ENCODE results near the gene PPP2R5C.
"Not testable (repeated sequence)": the region's sequence is repeated elsewhere in the genome, so short reads cannot be mapped to it uniquely, and the experiment has no call there.

Gene PPP2R5C

GRCh38 chr14:101730157-101730556, 31.4 kb upstream of the PPP2R5C start:
- not testable (repeated sequence) for H3K27ac ChIP-seq (ENCODE audit: low read depth, low read length); H3K9ac ChIP-seq (ENCODE audit: low read length); H3K4me1 ChIP-seq (ENCODE audit: insufficient read depth, low read length); H3K9me3 ChIP-seq (ENCODE audit: low read length); H3K4me3 ChIP-seq (ENCODE audit: low read depth in 1 of 2, low read length in 2 of 2); H3K27me3 ChIP-seq (ENCODE audit: control insufficient read depth in 1 of 2, insufficient read depth in 2 of 2, low read length in 2 of 2); H3K36me3 ChIP-seq (ENCODE audit: insufficient read depth, low read length)

DNA sequence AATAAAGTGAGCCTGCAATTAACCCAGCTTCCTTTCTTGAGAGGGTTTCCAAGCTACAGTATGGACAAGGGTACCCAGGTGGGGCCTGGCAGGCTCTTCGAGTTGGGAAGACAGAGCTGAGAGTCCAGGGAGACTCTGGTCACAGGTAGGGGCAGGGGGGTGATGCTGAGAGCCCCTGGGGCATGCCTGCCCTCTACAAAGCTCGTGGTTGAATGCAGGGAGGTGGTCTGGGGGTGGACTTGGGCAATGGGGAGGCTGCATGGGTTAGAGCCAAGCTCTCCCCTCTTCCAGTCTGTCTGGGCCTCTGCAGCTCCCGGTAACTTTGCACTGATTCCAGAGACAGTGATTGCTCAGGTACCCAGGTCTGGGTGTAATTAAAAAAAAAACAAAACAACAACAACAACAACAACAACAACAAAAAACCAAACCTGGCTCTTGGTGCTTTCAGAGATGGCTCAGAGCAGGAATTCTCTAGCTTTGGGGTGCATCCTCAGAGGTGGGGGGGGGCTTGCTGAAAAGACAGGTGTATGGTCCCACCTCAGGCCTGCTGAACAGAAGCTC, 30.8 kb upstream of the PPP2R5C start:
- H3K9ac ChIP-seq (ENCODE audit: low read length) = no peak overlapping the region
- no peaks in the 10 kb centered on the region for H3K36me3 ChIP-seq (ENCODE audit: insufficient read depth, low read length)

GRCh38 chr14:101731187-101732080, 30.1 kb upstream of the PPP2R5C start:
- Histone ChIP-seq H3K9ac (ENCODE audit: low read length) (no peak overlapping the region), H3K4me1 (ENCODE audit: insufficient read depth, low read length) (no peaks in the 10 kb centered on the region), H3K27ac (ENCODE audit: low read depth, low read length) (no peak overlapping the region), H3K4me3 (ENCODE audit: low read depth in 1 of 2, low read length in 2 of 2) (no peak overlapping the region), H3K9me3 (ENCODE audit: low read length) (no peaks in the 10 kb centered on the region), H3K36me3 (ENCODE audit: insufficient read depth, low read length) (no peaks in the 10 kb centered on the region), H3K27me3 (ENCODE audit: control insufficient read depth in 1 of 2, insufficient read depth in 2 of 2, low read length in 2 of 2) (no peaks in the 10 kb centered on the region)

More for the DNA sequence above, 30.8 kb upstream of the PPP2R5C start:
- H3K4me1 ChIP-seq (ENCODE audit: insufficient read depth, low read length) = no peaks in the 10 kb centered on the region
- H3K4me3 ChIP-seq (ENCODE audit: low read depth in 1 of 2, low read length in 2 of 2) = no peak overlapping the region
- no peaks in the 10 kb centered on the region for H3K27me3 ChIP-seq (ENCODE audit: control insufficient read depth in 1 of 2, insufficient read depth in 2 of 2, low read length in 2 of 2)
- H3K9me3 ChIP-seq (ENCODE audit: low read length) = no peaks in the 10 kb centered on the region
- no peak overlapping the region for H3K27ac ChIP-seq (ENCODE audit: low read depth, low read length)

GRCh38 chr14:101732118-101732517, 29.4 kb upstream of the PPP2R5C start:
- Histone ChIP-seq H3K27ac (ENCODE audit: low read depth, low read length) (no peak overlapping the region), H3K4me3 (ENCODE audit: low read depth in 1 of 2, low read length in 2 of 2) (no peak overlapping the region), H3K4me1 (ENCODE audit: insufficient read depth, low read length) (no peaks in the 10 kb centered on the region), H3K9me3 (ENCODE audit: low read length) (no peaks in the 10 kb centered on the region), H3K9ac (ENCODE audit: low read length) (no peak overlapping the region), H3K36me3 (ENCODE audit: insufficient read depth, low read length) (no peaks in the 10 kb centered on the region), H3K27me3 (ENCODE audit: control insufficient read depth in 1 of 2, insufficient read depth in 2 of 2, low read length in 2 of 2) (peaks cover 0 to 5% of the 10 kb centered on the region in 2 donors)

GRCh38 chr14:101733211-101733610, 28.3 kb upstream of the PPP2R5C start:
- H3K4me1 ChIP-seq (ENCODE audit: insufficient read depth, low read length) = no peaks in the 10 kb centered on the region
- H3K27me3 ChIP-seq (ENCODE audit: control insufficient read depth in 1 of 2, insufficient read depth in 2 of 2, low read length in 2 of 2) = peaks cover 5 to 6% of the 10 kb centered on the region in 2 donors
- no peak overlapping the region for H3K9ac ChIP-seq (ENCODE audit: low read length)
- H3K9me3 ChIP-seq (ENCODE audit: low read length) = no peaks in the 10 kb centered on the region
- H3K36me3 ChIP-seq (ENCODE audit: insufficient read depth, low read length) = no peaks in the 10 kb centered on the region
- no peak overlapping the region for H3K27ac ChIP-seq (ENCODE audit: low read depth, low read length)
- H3K4me3 ChIP-seq (ENCODE audit: low read depth in 1 of 2, low read length in 2 of 2) = no peak overlapping the region

DNA sequence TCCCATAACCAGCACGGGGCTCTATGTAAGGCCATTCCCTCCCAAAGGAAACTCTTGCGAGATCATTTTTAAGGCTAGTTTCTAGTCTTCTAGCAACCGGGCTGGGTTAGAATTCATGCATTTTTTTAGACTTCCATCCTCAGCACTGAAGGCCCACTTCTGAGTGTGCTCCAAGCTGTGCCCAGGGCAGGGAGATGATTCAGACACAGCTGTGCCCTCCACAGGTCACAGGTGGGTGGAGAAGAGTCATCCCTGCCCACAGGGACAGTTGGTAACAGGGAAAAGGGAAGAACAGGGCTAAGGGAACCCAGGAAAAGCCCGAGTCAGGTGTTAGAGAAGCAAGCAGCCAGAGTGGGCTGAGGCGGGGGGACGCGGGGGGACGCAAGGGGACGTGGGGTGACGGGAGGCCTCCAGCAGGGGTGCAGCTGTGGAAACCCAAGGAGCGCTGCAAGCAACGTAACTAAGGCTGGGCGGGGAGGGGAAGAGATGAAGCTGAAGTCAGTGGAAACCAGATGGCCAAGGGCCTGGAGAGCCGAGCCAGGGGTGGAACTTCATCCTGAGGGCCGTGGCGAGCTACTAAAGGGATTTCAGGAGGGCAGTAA, 27.2 kb upstream of the PPP2R5C start:
- H3K9ac ChIP-seq (ENCODE audit: low read length) = no peak overlapping the region
- no peak overlapping the region for H3K4me3 ChIP-seq (ENCODE audit: low read depth in 1 of 2, low read length in 2 of 2)
- H3K9me3 ChIP-seq (ENCODE audit: low read length) = no peaks in the 10 kb centered on the region
- H3K27ac ChIP-seq (ENCODE audit: low read depth, low read length) = no peak overlapping the region
- H3K4me1 ChIP-seq (ENCODE audit: insufficient read depth, low read length) = no peaks in the 10 kb centered on the region
- H3K36me3 ChIP-seq (ENCODE audit: insufficient read depth, low read length) = no peaks in the 10 kb centered on the region
- peaks cover 5 to 6% of the 10 kb centered on the region in 2 donors for H3K27me3 ChIP-seq (ENCODE audit: control insufficient read depth in 1 of 2, insufficient read depth in 2 of 2, low read length in 2 of 2)

DNA sequence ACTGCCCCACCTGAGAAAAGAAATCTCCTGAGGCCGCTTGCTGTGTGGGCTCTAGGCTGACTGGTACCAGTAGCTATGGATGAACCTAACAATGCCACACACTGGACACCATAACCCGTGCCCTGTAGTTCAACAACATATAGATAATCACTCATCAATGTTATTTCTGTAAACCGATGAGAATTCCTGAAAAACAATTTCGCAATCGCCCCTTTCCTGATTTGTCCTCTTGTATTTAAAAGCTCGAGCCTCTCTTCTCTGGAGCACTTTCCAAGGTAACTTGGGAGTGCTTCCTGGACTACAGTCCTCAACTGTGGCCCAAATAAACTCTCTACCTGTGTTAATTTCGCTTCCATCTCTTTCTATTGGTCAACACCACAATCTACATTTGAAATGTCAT, 26.1 kb upstream of the PPP2R5C start:
- H3K9ac ChIP-seq (ENCODE audit: low read length) = no peak overlapping the region
- no peaks in the 10 kb centered on the region for H3K36me3 ChIP-seq (ENCODE audit: insufficient read depth, low read length)
- no peak overlapping the region for H3K4me3 ChIP-seq (ENCODE audit: low read depth in 1 of 2, low read length in 2 of 2)
- H3K27me3 ChIP-seq (ENCODE audit: control insufficient read depth in 1 of 2, insufficient read depth in 2 of 2, low read length in 2 of 2) = peaks cover 5 to 6% of the 10 kb centered on the region in 2 donors
- no peaks in the 10 kb centered on the region for H3K4me1 ChIP-seq (ENCODE audit: insufficient read depth, low read length)
- no peaks in the 10 kb centered on the region for H3K9me3 ChIP-seq (ENCODE audit: low read length)
- H3K27ac ChIP-seq (ENCODE audit: low read depth, low read length) = no peak overlapping the region

DNA sequence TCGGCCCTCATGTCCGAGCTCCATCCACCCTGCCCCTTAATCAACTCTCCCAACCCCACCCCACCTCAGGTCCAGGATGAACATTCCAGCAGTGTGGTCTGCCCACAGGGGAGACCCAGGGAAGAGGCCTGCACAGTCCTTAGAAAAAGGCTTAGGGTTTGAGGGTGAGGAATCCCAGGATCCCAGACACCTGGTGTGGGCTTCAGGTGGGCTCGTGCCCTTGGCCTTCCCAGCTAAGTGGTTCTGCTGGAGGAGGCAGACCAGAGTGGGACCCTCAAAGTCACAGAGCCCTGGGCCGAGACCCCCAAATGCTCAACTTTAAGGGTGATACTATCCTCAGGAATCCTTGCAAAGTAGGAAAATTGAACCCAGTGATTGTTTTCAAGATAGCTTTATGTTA, 25.4 kb upstream of the PPP2R5C start:
- H3K27me3 ChIP-seq (ENCODE audit: control insufficient read depth in 1 of 2, insufficient read depth in 2 of 2, low read length in 2 of 2) = peaks cover 5 to 6% of the 10 kb centered on the region in 2 donors
- no peak overlapping the region for H3K27ac ChIP-seq (ENCODE audit: low read depth, low read length)
- H3K4me3 ChIP-seq (ENCODE audit: low read depth in 1 of 2, low read length in 2 of 2) = no peak overlapping the region
- H3K4me1 ChIP-seq (ENCODE audit: insufficient read depth, low read length) = no peaks in the 10 kb centered on the region
- H3K9me3 ChIP-seq (ENCODE audit: low read length) = no peaks in the 10 kb centered on the region
- no peak overlapping the region for H3K9ac ChIP-seq (ENCODE audit: low read length)
- H3K36me3 ChIP-seq (ENCODE audit: insufficient read depth, low read length) = no peaks in the 10 kb centered on the region

DNA sequence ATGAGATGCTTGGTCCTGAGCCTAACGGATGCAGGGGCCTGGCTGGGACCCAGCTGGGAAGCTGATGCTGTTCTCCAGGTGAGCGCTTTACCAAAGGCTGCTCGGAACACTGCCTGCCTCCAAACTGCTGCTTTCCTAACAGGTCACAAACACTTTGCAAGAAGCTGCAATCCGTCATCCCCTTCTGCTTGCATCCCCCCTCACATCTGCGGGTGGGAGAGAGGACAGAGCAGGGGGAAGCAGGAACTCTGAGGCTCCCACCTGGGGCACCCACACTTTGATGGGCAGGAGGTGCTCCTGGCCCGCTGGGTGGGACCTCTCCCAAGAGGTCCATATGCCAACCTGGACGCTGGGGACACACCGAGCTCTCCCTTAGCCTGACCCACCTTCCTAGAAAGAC, 24.9 kb upstream of the PPP2R5C start:
- Histone ChIP-seq H3K4me1 (ENCODE audit: insufficient read depth, low read length) (no peaks in the 10 kb centered on the region), H3K9ac (ENCODE audit: low read length) (no peak overlapping the region), H3K36me3 (ENCODE audit: insufficient read depth, low read length) (no peaks in the 10 kb centered on the region), H3K27me3 (ENCODE audit: control insufficient read depth in 1 of 2, insufficient read depth in 2 of 2, low read length in 2 of 2) (peaks cover 5 to 6% of the 10 kb centered on the region in 2 donors), H3K4me3 (ENCODE audit: low read depth in 1 of 2, low read length in 2 of 2) (no peak overlapping the region), H3K27ac (ENCODE audit: low read depth, low read length) (no peak overlapping the region), H3K9me3 (ENCODE audit: low read length) (no peaks in the 10 kb centered on the region)

DNA sequence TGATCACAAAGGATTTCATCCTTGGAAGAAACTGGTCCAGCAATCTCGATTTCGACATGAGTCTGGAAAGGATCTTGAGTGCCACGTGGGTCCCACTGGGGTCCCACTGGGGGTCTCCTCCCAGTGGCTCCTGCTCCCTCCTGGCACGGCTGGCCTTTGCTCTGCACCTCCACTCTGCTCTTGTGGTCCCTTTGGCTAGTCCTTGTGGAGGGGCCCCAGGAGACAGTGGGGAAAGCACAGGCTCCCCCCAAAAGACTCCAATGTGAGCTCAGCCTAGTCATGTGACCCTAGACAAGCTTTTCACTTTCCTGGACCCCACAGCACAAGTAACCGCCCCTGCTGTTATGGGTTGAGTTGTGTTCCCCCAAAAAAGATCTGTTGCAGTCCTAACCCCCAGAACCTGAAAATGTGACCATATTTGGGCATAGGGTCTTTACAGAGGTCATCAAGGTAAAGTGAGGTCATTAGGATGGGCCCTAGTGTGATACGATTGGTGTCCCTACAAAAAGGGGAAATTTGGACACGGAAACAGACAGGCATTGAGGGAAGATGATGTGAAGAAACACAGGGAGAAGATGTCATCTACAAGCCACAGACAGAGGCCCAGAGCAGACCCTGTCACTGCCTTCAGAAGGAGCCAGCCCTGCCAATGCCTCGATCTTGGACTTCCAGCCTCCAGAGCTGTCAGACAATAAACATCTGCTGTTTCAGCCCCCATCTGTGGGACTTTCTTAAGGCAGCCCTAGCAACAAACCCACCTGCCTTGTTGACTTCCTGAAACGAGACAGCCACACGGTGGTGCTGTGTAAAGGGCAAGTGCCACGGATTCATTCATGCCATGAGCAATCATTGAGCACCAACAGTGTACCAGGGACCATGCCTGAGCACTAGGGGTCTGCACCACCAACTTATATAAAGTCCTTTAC, 23.8 kb upstream of the PPP2R5C start:
- Histone ChIP-seq H3K27ac (ENCODE audit: low read depth, low read length) (no peak overlapping the region), H3K36me3 (ENCODE audit: insufficient read depth, low read length) (no peaks in the 10 kb centered on the region), H3K4me1 (ENCODE audit: insufficient read depth, low read length) (no peaks in the 10 kb centered on the region), H3K27me3 (ENCODE audit: control insufficient read depth in 1 of 2, insufficient read depth in 2 of 2, low read length in 2 of 2) (peaks cover 5 to 6% of the 10 kb centered on the region in 2 donors), H3K9me3 (ENCODE audit: low read length) (no peaks in the 10 kb centered on the region), H3K4me3 (ENCODE audit: low read depth in 1 of 2, low read length in 2 of 2) (no peak overlapping the region), H3K9ac (ENCODE audit: low read length) (no peak overlapping the region)

Measured in muscle layer of colon (tissue), 2 donors.